HG03565 (cell line): ENCODE results near the gene ZNF865.
A peak's percentile ranks its signal among the peaks of the same experiment; 100 is the strongest.

ENCODE experiments used
- ATAC-seq: cut with Tn5 transposase; IDR thresholded peaks from one replicate; pipeline ENCODE4 v1.9.1; 2021; ENCODE audit warnings: mild to moderate bottlenecking, moderate library complexity; ENCODE audit not compliant: unreplicated experiment

ZNF865 gene

GRCh38 chr19:55622242-55622969 is 17.0 kb downstream of the ZNF865 start:
- ATAC-seq: no peak

GRCh38 chr19:55623130-55623529 is 17.7 kb downstream of the ZNF865 start:
- no peak for ATAC-seq

DNA sequence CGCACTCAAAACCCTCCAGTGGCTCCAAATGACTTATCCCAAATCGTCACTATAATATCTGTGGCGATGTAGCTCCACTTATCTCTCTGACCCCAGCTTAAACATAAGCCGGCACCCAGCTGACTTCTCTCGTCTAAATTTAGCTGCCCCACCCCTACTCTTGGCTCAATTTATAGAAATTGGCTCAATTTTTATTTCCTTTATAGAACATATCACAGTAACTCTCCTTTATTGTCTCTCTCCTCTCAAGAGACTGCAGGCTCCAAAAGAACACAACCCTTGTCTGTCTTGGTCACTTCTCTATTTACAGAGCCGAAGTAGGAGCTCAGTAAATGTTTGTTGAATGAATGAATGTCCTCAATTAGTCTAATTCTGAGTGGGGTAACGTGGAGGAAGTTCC is 18.1 kb downstream of the ZNF865 start:
- no peak for ATAC-seq

DNA sequence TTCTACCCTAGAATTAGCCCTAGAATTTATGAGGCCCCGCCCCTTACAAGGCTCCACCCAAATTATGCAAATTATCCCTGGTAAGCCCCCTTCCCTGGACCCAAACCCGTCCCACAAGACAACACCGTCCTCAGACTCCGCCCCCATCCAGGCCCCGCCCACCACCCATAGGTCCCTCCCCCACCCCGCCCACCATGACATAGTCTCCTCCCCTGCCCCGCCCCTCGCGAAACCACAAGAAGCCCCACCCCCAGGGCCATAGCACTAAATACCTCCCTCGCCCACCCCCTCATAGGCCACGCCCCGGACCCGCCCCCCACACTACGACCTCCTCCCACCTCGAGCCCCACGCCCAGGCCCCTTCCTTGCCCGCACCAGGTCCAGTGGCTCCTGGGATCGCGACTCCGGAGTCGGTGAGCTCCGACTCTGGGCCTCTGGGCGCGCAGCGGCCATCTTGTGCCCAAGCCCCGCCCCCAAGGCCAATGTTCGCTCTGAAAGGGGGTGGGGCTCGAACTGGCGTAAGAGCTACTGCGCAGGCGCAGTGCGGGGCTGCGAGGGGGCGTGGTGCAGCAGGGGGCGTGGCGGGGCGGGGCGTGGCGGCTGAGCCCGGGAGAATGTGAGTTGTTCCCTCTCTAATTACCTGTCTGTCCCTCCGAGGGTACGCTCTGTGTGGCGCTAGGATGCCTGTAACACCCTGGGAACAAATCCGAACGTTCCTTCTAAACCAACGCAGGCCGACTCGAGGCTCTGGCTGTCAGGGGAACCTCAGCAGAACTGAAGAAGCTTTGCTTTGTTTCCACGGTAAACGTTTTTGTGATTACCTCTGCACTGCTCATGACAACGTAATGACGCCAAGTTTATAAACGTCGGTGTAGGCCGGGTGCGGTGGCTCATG is 18.9 kb downstream of the ZNF865 start, which contains the start of gene ZNF784:
Gene ZNF784, minus strand, starts transcription at position 458 of the 895 bp plus-strand sequence. Its CDS starts 5 bp downstream, at position 453.
- ATAC-seq: peak; percentile 33

DNA sequence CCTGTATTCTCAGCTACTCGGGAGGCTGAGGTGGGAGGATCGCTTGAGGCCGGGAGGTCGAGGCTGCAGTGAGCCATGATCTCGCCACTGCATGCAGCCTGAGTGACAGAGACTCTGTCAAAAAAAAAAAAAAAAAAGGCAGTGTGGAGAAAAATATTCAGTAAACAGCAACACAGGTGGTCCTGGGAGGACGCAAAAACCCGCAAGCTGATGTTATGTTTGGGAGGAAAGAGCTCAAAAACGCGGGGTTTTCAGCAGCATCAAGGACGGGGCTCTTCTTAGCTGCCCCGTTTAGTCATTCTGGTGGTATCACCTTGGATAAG is 19.5 kb downstream of the ZNF865 start:
- no peak for ATAC-seq

GRCh38 chr19:55626350-55626749 is 20.9 kb downstream of the ZNF865 start:
- no peak for ATAC-seq

DNA sequence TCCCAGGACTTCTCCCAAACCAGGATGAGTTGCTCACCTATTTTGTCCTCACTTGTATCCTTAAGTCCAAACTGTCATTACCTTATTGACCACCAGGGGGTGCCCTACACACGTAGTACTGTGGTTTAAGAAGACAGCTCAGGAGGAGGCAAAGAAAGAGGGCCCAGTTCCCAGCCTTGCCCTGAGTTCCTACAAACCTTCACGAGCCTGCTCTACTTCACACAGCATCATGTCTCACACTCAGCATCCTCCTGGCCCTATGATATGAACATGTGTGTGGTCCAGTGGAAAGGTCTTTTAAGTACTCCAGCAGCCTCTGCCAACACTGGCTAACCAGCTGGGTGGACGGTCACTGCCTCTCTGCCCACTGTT is 27.0 kb downstream of the ZNF865 start:
- no peak for ATAC-seq

DNA sequence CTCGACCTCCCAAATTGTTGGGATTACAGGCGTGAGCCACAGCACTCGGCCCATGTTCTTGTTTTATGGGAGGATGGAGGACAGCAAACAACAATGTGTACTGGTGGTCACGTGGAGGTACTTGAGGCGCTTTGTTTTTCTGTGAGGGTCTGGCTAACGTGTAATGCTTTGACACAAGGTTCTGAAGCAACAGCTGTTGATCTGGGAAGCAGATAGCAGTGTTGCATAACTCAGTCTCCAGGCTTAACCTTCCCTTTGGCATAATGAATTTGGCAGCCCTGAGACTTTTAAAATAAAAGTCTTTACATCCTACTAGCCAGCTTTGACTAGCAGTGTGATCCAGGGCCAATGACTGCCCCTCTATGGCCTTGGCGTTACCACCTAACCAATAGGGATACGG is 28.4 kb downstream of the ZNF865 start:
- no peak for ATAC-seq

- ATAC-seq: no peak
Measured at GRCh38 chr19:55635334-55635717, 29.9 kb downstream of the ZNF865 start.

GRCh38 chr19:55635856-55636440 is 30.5 kb downstream of the ZNF865 start:
- no peak for ATAC-seq

GRCh38 chr19:55636723-55637122 is 31.3 kb downstream of the ZNF865 start:
- no peak for ATAC-seq

DNA sequence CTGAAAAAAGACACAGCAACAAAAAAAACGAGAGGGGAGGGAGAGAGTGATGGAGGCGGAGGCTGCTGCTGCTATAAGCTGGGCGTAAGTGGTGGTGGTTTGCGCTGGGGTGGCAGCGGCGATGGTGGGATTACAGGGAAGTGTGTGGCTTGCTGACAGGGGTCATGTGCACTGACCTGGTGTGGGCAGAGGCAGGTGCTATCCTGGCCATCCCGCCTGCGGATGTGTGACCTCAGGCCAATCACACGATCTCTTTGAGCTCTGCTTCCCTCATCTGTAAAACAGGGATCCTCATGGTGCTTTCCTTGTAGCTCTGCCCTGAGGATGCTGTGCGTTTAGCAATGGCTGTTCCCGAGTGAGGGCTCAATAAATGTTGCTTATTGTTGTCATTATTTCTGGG is 32.1 kb downstream of the ZNF865 start:
- no peak for ATAC-seq

DNA sequence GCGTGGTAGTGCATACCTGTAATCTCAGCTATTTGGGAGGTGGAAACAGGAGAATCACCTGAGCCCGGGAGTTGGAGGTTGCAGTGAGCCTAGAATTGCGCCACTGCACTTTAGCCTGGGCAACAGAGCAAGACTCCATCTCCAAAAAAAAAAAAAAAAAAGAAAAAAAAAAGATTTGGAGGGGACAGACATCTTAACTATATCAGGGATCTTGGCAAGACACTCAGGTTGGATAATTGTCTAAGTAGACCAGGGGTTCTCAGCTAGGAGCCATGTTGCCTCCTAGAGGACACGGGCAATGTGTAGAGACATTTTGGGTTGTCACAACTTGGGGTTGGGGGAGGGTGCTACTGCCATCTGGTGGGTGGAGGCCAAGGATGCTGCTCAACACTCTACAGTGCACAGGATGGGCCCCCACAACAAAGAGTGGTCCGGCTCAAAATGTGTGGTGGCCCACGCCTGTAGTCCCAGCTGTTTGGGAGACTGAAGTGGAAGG is 33.5 kb downstream of the ZNF865 start:
- no peak for ATAC-seq

- ATAC-seq: peak; percentile 27
Measured at GRCh38 chr19:55640043-55640576, 34.7 kb downstream of the ZNF865 start.

- ATAC-seq: no peak
Measured at GRCh38 chr19:55640577-55641425, 35.4 kb downstream of the ZNF865 start, which contains the start of gene ZNF580. Gene ZNF580, plus strand, starts transcription at chr19:55641002. Its CDS starts 1,507 bp downstream, at chr19:55642509.

DNA sequence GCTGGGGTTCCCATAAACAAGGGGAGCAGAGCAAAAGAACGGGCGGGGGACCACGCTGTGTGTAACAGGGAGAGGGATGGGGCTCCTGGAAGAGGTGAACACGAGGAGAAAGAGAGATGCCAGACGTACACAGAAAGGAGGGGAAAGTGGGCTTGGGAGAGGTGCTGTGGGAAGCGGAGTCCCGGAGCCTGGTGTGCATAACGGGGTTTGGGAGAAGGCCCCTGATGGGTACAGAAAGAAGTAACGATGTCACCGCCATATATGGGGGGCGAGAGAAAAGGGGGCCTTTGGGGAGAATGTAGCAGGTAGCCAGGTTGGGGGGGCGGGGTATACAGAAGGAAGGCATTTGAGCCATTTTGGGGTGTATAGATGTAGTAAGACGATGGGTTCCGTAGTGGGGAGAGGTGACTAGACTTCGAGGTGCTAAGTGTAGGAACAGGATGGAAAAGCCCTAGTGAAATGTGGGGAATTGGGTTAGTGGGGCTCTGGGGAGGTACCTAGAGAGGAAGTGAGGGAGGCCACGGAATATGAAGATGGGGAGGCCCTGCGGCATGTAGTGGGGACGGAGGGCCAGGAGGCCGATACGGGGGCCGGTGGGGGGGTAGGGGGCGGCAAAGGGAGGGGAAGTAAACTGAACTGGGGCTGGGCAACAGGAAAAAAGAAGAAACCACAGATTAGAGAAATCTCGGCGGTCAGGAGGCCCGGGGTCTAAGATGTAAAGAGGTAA is 36.1 kb downstream of the ZNF865 start:
- no peak for ATAC-seq

GRCh38 chr19:55642153-55643002 is 36.9 kb downstream of the ZNF865 start:
- ATAC-seq: no peak

GRCh38 chr19:55643003-55643886 is 37.8 kb downstream of the ZNF865 start, which contains the start of gene ZNF581:
Gene ZNF581, plus strand, starts transcription at chr19:55643649. Its CDS starts 923 bp downstream, at chr19:55644572.
- no peak for ATAC-seq
